Measurements from ENCODE around the gene ALPK3. TPM values are rescaled to one million over a fixed set of nuclear protein-coding genes. Genes with fewer than 3 reads are reported as not detected.

ALPK3 gene
- total RNA-seq, 4 donors from 2014 or later, result 0.42 to 7.5 (median 1.1) TPM

- no peak for DNase-seq (ENCODE audit: low spot score in 2 of 2)
- Histone ChIP-seq H3K36me3 (peaks cover 34% of the 10 kb centered on the region), H3K4me1 (peaks cover 19% of the 10 kb centered on the region), H3K9me3 (no peaks in the 10 kb centered on the region), H3K4me3 (no peak overlapping the region), H3K27ac (no peak overlapping the region), H3K27me3 (no peaks in the 10 kb centered on the region)
- no peak for TF ChIP-seq POLR2A (IDR thresholded peaks at IDR 0.05)
- no peak for TF ChIP-seq EP300 (IDR thresholded peaks at IDR 0.05)
- no peak for TF ChIP-seq CTCF (IDR thresholded peaks at IDR 0.05)
- TF ChIP-seq POLR2AphosphoS5 (IDR thresholded peaks at IDR 0.05), result no peak
- 60% methylated on average over 1 of the region's 1 CpG for WGBS
Measured at GRCh38 chr15:84805221-84805620, 11.9 kb upstream of the ALPK3 start.

GRCh38 chr15:84807228-84807627 lies 9.9 kb upstream of the ALPK3 start:
- 84% methylated on average over 3 of the region's 3 CpGs for WGBS
- TF ChIP-seq POLR2A (IDR thresholded peaks at IDR 0.05) (no peak), POLR2AphosphoS5 (IDR thresholded peaks at IDR 0.05) (no peak), CTCF (IDR thresholded peaks at IDR 0.05) (no peak)
- DNase-seq (ENCODE audit: low spot score in 2 of 2), result no peak
- no peaks in the 10 kb centered on the region for H3K27me3 ChIP-seq
- no peaks in the 10 kb centered on the region for H3K9me3 ChIP-seq
- H3K4me3 ChIP-seq, result no peak overlapping the region
- H3K27ac ChIP-seq, result no peak overlapping the region
- H3K36me3 ChIP-seq, result peaks cover 16% of the 10 kb centered on the region
- peaks cover 19% of the 10 kb centered on the region for H3K4me1 ChIP-seq

GRCh38 chr15:84810073-84810840 lies 6.9 kb upstream of the ALPK3 start:
- H3K4me1 ChIP-seq, result no peaks in the 10 kb centered on the region
- WGBS, result 87% methylated on average over 7 of the region's 7 CpGs
- no peak overlapping the region for H3K4me3 ChIP-seq
- H3K36me3 ChIP-seq, result peaks cover 3% of the 10 kb centered on the region
- no peaks in the 10 kb centered on the region for H3K27me3 ChIP-seq
- H3K27ac ChIP-seq, result no peak overlapping the region
- DNase-seq (ENCODE audit: low spot score in 2 of 2), result no peak
- H3K9me3 ChIP-seq, result no peaks in the 10 kb centered on the region
- no peak for TF ChIP-seq EP300 (IDR thresholded peaks at IDR 0.05)
- no peak for TF ChIP-seq CTCF (IDR thresholded peaks at IDR 0.05)
- no peak for TF ChIP-seq POLR2AphosphoS5 (IDR thresholded peaks at IDR 0.05)
- TF ChIP-seq POLR2A (IDR thresholded peaks at IDR 0.05), result no peak

GRCh38 chr15:84811151-84811550 lies 6.0 kb upstream of the ALPK3 start:
- H3K27me3 ChIP-seq, result no peaks in the 10 kb centered on the region
- no peak for TF ChIP-seq POLR2AphosphoS5 (IDR thresholded peaks at IDR 0.05)
- no peak for TF ChIP-seq EP300 (IDR thresholded peaks at IDR 0.05)
- TF ChIP-seq CTCF (IDR thresholded peaks at IDR 0.05), result no peak
- TF ChIP-seq POLR2A (IDR thresholded peaks at IDR 0.05), result no peak
- no peak for DNase-seq (ENCODE audit: low spot score in 2 of 2)
- no peaks in the 10 kb centered on the region for H3K9me3 ChIP-seq
- no peaks in the 10 kb centered on the region for H3K4me1 ChIP-seq
- no peak overlapping the region for H3K27ac ChIP-seq
- 81% methylated on average over 4 of the region's 4 CpGs for WGBS
- peaks cover under 1% of the 10 kb centered on the region for H3K36me3 ChIP-seq
- no peak overlapping the region for H3K4me3 ChIP-seq

GRCh38 chr15:84811828-84812227 lies 5.3 kb upstream of the ALPK3 start:
- Histone ChIP-seq H3K4me1 (peaks cover under 1% of the 10 kb centered on the region), H3K9me3 (no peaks in the 10 kb centered on the region), H3K27ac (no peak overlapping the region), H3K36me3 (no peaks in the 10 kb centered on the region), H3K27me3 (no peaks in the 10 kb centered on the region), H3K4me3 (no peak overlapping the region)
- DNase-seq (ENCODE audit: low spot score in 2 of 2), result no peak
- TF ChIP-seq POLR2A (IDR thresholded peaks at IDR 0.05) (no peak), POLR2AphosphoS5 (IDR thresholded peaks at IDR 0.05) (no peak), EP300 (IDR thresholded peaks at IDR 0.05) (no peak), CTCF (IDR thresholded peaks at IDR 0.05) (no peak)

Data from suprapubic skin (tissue), 4 donors.